Measurements from ENCODE around the gene AK5.

- no peak for TF ChIP-seq ZFP30 (CRISPR knock-in tag; IDR thresholded peaks at IDR 0.05)
- TF ChIP-seq PPARA (CRISPR knock-in tag; IDR thresholded peaks at IDR 0.05; ENCODE audit: borderline replicate concordance) = no peak
- no peak for TF ChIP-seq ISL1 (CRISPR knock-in tag; IDR thresholded peaks at IDR 0.05)
- no peak for TF ChIP-seq BACH2 (CRISPR knock-in tag; IDR thresholded peaks at IDR 0.05; ENCODE audit: borderline replicate concordance)
- no peak for TF ChIP-seq RARB (CRISPR knock-in tag; IDR thresholded peaks at IDR 0.05)
- no peak for TF ChIP-seq ZFP3 (CRISPR knock-in tag; IDR thresholded peaks at IDR 0.05)
- TF ChIP-seq PATZ1 (CRISPR knock-in tag; IDR thresholded peaks at IDR 0.05; ENCODE audit: borderline replicate concordance) = no peak
- no peak for TF ChIP-seq ARNTL (CRISPR knock-in tag; IDR thresholded peaks at IDR 0.05; ENCODE audit: borderline replicate concordance, low read depth)
- TF ChIP-seq ZC3H10 (CRISPR knock-in tag; IDR thresholded peaks at IDR 0.05) = no peak
Observed at GRCh38 chr1:77571642-77572041, 289.8 kb downstream of the AK5 start.

All from SK-N-SH treated with all-trans-retinoic acid at 6 μM for 48 hours (cell line).